Naive thymus-derived CD4-positive, alpha-beta T cell (primary cell): Measurements from ENCODE around the gene ATP10A. TPM values are rescaled to one million over a fixed set of nuclear protein-coding genes. Genes with fewer than 3 reads are reported as not detected.

Experiments
- ATAC-seq: fragments of 150-1000 bp; cut with Tn5 transposase; 2 replicates; pipeline ENCODE4 v1.10.0; 2021; ENCODE audit warnings: mild to moderate bottlenecking, moderate library complexity
- CTCF ChIA-PET: fragments of 350-600 bp; sonication (Branson Sonifier 250); formaldehyde crosslinking; loops from one replicate; lab custom pipeline; 2021; ENCODE audit warnings: antibody characterized with exemption; lab: Charles Lee
- POLR2A ChIA-PET: fragments of 350-600 bp; sonication (Branson Sonifier 250); formaldehyde crosslinking; loops from one replicate; lab custom pipeline; 2021; ENCODE audit warnings: antibody characterized with exemption, inconsistent platforms; lab: Charles Lee
- DNase-seq, 9 donors: peaks; one replicate each; pipeline versions ENCODE4 v3.0.0 to v3.0.0-alpha.2; 2020 to 2022; ENCODE audit warnings: mixed read lengths in 1 of 9
- H3K27ac ChIP-seq: one replicate; pipeline ENCODE4 v1.7.0; 2013; ENCODE audit warnings: mild to moderate bottlenecking, low read depth, low read length, moderate library complexity
- H3K27me3 ChIP-seq, 2 donors: one replicate each; pipeline ENCODE4 v1.7.0; 2013; ENCODE audit warnings: low read length in 2 of 2, mild to moderate bottlenecking in 2 of 2, moderate library complexity in 2 of 2; ENCODE audit not compliant: control insufficient read depth in 2 of 2, insufficient read depth in 2 of 2
- H3K36me3 ChIP-seq, 3 experiments: 1 replicate in 2 of 3; 2 replicates in 1 of 3; pipeline ENCODE4 v1.7.0; 2013; ENCODE audit warnings: low read length in 3 of 3, mild to moderate bottlenecking in 3 of 3, moderate library complexity in 1 of 3; ENCODE audit not compliant: insufficient read depth in 3 of 3, control insufficient read depth in 2 of 3
- H3K4me1 ChIP-seq, 2 donors: one replicate each; pipeline ENCODE4 v1.7.0; 2013; ENCODE audit warnings: low read length in 2 of 2, mild to moderate bottlenecking in 2 of 2, moderate library complexity in 1 of 2; ENCODE audit not compliant: control insufficient read depth in 2 of 2, insufficient read depth in 2 of 2
- H3K4me3 ChIP-seq: 2 replicates; pipeline ENCODE4 v1.7.0; 2013; ENCODE audit warnings: mild to moderate bottlenecking, low read length
- H3K9me3 ChIP-seq, 3 experiments: 1 replicate in 2 of 3; 2 replicates in 1 of 3; pipeline ENCODE4 v1.7.0; 2013; ENCODE audit warnings: low read length in 3 of 3; ENCODE audit not compliant: control insufficient read depth in 2 of 3
- H3K27ac Mint-ChIP-seq, 9 donors: one replicate each; pipeline ENCODE4 v1.8.0; 2020 to 2022; ENCODE audit warnings: mixed read lengths in 9 of 9, mild to moderate bottlenecking in 8 of 9, moderate library complexity in 5 of 9, inconsistent platforms in 2 of 9
- H3K27me3 Mint-ChIP-seq, 5 donors: one replicate each; pipeline ENCODE4 v1.8.0; 2021 to 2022; ENCODE audit warnings: mixed read lengths in 5 of 5, mild to moderate bottlenecking in 1 of 5
- H3K36me3 Mint-ChIP-seq, 5 donors: one replicate each; pipeline ENCODE4 v1.8.0; 2020 to 2022; ENCODE audit warnings: mixed read lengths in 5 of 5, mild to moderate bottlenecking in 3 of 5, inconsistent platforms in 1 of 5
- H3K4me1 Mint-ChIP-seq, 7 donors: one replicate each; pipeline ENCODE4 v1.8.0; 2020 to 2022; ENCODE audit warnings: mixed read lengths in 7 of 7, mild to moderate bottlenecking in 3 of 7, inconsistent platforms in 1 of 7
- H3K4me3 Mint-ChIP-seq, 10 donors: one replicate each; pipeline ENCODE4 v1.8.0; 2020 to 2022; ENCODE audit warnings: mild to moderate bottlenecking in 10 of 10, mixed read lengths in 10 of 10, moderate library complexity in 6 of 10, inconsistent platforms in 2 of 10
- H3K9me3 Mint-ChIP-seq, 11 donors: one replicate each; pipeline ENCODE4 v1.8.0; 2020 to 2022; ENCODE audit warnings: mixed read lengths in 11 of 11, mild to moderate bottlenecking in 4 of 11, inconsistent platforms in 1 of 11, moderate library complexity in 1 of 11
- intact Hi-C, 2 donors: fragments of 100-400 bp; cut with micrococcal nuclease; formaldehyde crosslinking; loops; one replicate each; pipeline ENCODE4 v1.15.1; 2023
- polyA plus RNA-seq, 2 donors: library from polyadenylated mRNA; unstranded; fragments of 300-500 nt; fragmentation: Illumina TruSeq; gene quantifications; one replicate each; pipeline ENCODE4 v1.2.3, GENCODE V29; 2021
- total RNA-seq, 6 experiments: library from RNA in 5 of 6; stranded (reverse) in 5 of 6; gene quantifications; 1 replicate in 5 of 6; 2 replicates in 1 of 6; pipeline ENCODE4 v1.2.3 and lab custom pipeline; 2021 to 2026

Gene ATP10A
- total and polyA plus RNA-seq, 7 experiments from 2014 or later = 7.2 to 86.4 (median 57.6) TPM

DNA sequence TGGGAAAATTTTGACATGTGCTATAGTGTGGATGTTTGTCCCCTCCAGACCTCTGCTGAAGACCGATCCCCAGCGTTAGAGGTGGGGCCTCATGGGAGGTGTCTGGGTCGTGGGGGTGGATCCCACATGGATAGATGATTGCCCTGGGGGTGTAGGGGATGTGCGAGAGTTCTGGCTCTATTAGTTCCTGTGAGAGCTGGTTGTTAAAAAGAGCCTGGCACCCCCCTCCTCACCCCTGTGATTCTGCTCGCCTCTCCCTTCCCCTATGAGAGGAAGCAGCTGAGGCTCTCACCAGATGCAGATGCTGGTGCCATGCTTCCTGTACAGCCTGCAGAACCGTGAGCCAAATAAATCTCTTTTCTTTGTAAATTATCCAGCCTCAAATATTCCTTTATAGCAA lies 67.4 kb downstream of the ATP10A start:
- ATAC-seq = peak; percentile 39
- H3K4me3 Mint-ChIP-seq = peak overlapping the region in 7 of 10 donors; percentile 4 to 57 (median 47)

GRCh38 chr15:25795061-25795460 lies 68.1 kb downstream of the ATP10A start:
- Mint-ChIP-seq H3K27me3 (no peaks in the 10 kb centered on the region), H3K4me3 (no peak overlapping the region), H3K36me3 (peaks cover 0 to 6% (median 0%) of the 10 kb centered on the region in 5 donors), H3K4me1 (peaks cover 68 to 94% (median 81%) of the 10 kb centered on the region in 7 donors), H3K9me3 (no peaks in the 10 kb centered on the region), H3K27ac (peak overlapping the region in 3 of 9 donors; percentile 33 to 82 (median 53))
- Histone ChIP-seq H3K4me3 (no peak overlapping the region), H3K27ac (no peak overlapping the region), H3K4me1 (peaks cover 0 to 22% of the 10 kb centered on the region in 2 donors), H3K27me3 (no peaks in the 10 kb centered on the region), H3K36me3 (no peaks in the 10 kb centered on the region), H3K9me3 (no peaks in the 10 kb centered on the region)
- intact Hi-C loops = no loop called here
- POLR2A ChIA-PET = no interaction called here
- peak; percentile 47 for ATAC-seq
- no peak for DNase-seq
- CTCF ChIA-PET = interaction anchor here (1.2 kb wide), 1 partner anchor 139 kb away, joined by 3 read pairs; no protein-coding TSS in a partner anchor

More for the DNA sequence above, 67.4 kb downstream of the ATP10A start:
- no peak for DNase-seq
- Histone ChIP-seq H3K27ac (no peak overlapping the region), H3K4me1 (peaks cover 0 to 23% of the 10 kb centered on the region in 2 donors), H3K9me3 (no peaks in the 10 kb centered on the region), H3K36me3 (no peaks in the 10 kb centered on the region), H3K4me3 (no peak overlapping the region), H3K27me3 (no peaks in the 10 kb centered on the region)
- H3K27ac Mint-ChIP-seq = peak overlapping the region in 8 of 9 donors; percentile 29 to 86 (median 72)
- ChIA-PET CTCF (interaction anchor here (1.2 to 1.8 kb wide), 2 partner anchors 12 to 138 kb away, joined by 3 to 6 read pairs; no protein-coding TSS in a partner anchor), POLR2A (interaction anchor here (0.9 to 2.4 kb wide), 5 partner anchors 11 to 72 kb away, joined by 3 to 11 read pairs (median 4); no protein-coding TSS in a partner anchor)
- H3K36me3 Mint-ChIP-seq = peaks cover 0 to 4% (median 0%) of the 10 kb centered on the region in 5 donors
- intact Hi-C loops = loop anchor here in 1 of 2 donors (2.0 kb wide), 1 partner anchor 15 kb away; no protein-coding TSS in a partner anchor
- no peaks in the 10 kb centered on the region for H3K9me3 Mint-ChIP-seq
- no peaks in the 10 kb centered on the region for H3K27me3 Mint-ChIP-seq
- peaks cover 67 to 94% (median 81%) of the 10 kb centered on the region in 7 donors for H3K4me1 Mint-ChIP-seq

- intact Hi-C loops = no loop called here
- peaks cover 0 to 13% (median 0%) of the 10 kb centered on the region in 5 donors for H3K36me3 Mint-ChIP-seq
- Histone ChIP-seq H3K4me1 (peaks cover 0 to 11% of the 10 kb centered on the region in 2 donors), H3K27me3 (no peaks in the 10 kb centered on the region), H3K36me3 (no peaks in the 10 kb centered on the region), H3K4me3 (no peak overlapping the region), H3K9me3 (no peaks in the 10 kb centered on the region), H3K27ac (no peak overlapping the region)
- POLR2A ChIA-PET = no interaction called here
- no peak for DNase-seq
- H3K4me3 Mint-ChIP-seq = peak overlapping the region in 1 of 10 donors; percentile 5
- H3K27ac Mint-ChIP-seq = peak overlapping the region in 3 of 9 donors; percentile 19 to 55 (median 40)
- no peaks in the 10 kb centered on the region for H3K9me3 Mint-ChIP-seq
- no peaks in the 10 kb centered on the region for H3K27me3 Mint-ChIP-seq
- CTCF ChIA-PET = no interaction called here
- H3K4me1 Mint-ChIP-seq = peaks cover 63 to 94% (median 77%) of the 10 kb centered on the region in 7 donors
- peak; percentile 73 for ATAC-seq
Observed at GRCh38 chr15:25793354-25794050, 69.6 kb downstream of the ATP10A start.

DNA sequence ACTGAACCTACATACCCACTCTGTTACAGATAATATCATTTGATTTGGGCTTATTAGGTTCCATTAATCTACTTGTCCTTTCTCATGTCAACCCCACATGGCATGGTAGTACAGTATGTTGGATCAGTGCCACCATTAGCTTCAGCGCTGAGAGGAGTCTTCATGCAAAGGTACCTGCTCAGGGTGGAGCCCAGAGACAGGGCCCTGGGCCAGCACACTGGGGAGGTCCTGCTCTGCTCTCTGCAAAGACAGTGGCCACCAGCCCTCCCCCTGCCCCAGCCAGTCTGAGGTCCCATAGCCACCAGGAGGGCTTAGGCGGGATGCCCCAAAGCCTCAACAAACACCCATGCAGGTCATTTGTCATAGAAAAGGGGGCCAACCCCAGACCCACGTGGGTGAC lies 71.0 kb downstream of the ATP10A start:
- Histone ChIP-seq H3K9me3 (no peaks in the 10 kb centered on the region), H3K4me3 (no peak overlapping the region), H3K27me3 (no peaks in the 10 kb centered on the region), H3K27ac (no peak overlapping the region), H3K36me3 (no peaks in the 10 kb centered on the region), H3K4me1 (peaks cover 0 to 10% of the 10 kb centered on the region in 2 donors)
- DNase-seq (no peak), ATAC-seq (no peak)
- CTCF ChIA-PET = no interaction called here
- intact Hi-C loops = no loop called here
- Mint-ChIP-seq H3K9me3 (no peaks in the 10 kb centered on the region), H3K4me1 (peaks cover 65 to 90% (median 74%) of the 10 kb centered on the region in 7 donors), H3K36me3 (peaks cover 0 to 13% (median 0%) of the 10 kb centered on the region in 5 donors), H3K27me3 (no peaks in the 10 kb centered on the region), H3K27ac (peak overlapping the region in 4 of 9 donors; percentile 5 to 89 (median 29)), H3K4me3 (no peak overlapping the region)
- POLR2A ChIA-PET = no interaction called here

DNA sequence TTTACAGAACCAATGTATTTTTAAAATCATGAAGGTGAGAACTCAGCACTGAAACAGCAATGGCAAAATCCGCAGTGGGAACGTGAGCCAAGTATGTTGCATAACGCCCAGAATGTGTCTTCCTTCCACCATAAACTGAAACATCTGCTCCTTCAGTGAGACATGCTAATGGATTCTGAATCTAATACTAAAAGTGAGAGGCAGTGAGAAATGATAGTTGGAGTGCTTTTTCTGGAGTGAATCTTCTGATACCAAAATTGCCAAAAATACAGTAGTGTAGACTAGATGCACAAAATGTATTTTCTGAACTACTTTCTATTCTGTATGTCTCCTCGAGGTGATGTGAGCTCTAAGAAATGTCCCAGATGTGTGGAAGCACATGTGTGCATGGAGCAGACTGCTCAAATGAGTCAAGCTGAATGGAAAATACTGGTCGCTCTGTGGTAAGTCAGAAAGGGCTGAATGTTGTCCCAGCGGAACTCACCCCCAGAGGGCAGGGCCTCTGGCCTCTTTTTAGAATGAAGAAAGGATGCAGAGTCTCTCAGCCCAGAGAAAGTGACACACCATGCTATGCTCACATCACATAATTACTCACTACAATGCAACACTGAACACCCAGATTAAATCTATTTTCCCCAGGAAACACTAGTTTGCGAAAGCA lies 73.0 kb downstream of the ATP10A start:
- H3K4me1 ChIP-seq = peaks cover 0 to 5% of the 10 kb centered on the region in 2 donors
- Mint-ChIP-seq H3K27ac (peak overlapping the region in 7 of 9 donors; percentile 3 to 89 (median 48)), H3K27me3 (no peaks in the 10 kb centered on the region), H3K36me3 (peaks cover 0 to 14% (median 0%) of the 10 kb centered on the region in 5 donors), H3K9me3 (no peaks in the 10 kb centered on the region), H3K4me3 (no peak overlapping the region), H3K4me1 (peaks cover 56 to 82% (median 69%) of the 10 kb centered on the region in 7 donors)
- peak in 1 of 9 donors; percentile 66 for DNase-seq
- peak; percentile 25 for ATAC-seq
- H3K9me3 ChIP-seq = no peaks in the 10 kb centered on the region
- H3K27ac ChIP-seq = no peak overlapping the region
- no peaks in the 10 kb centered on the region for H3K27me3 ChIP-seq
- intact Hi-C loops = loop anchor here in 1 of 2 donors (2.0 kb wide), 2 partner anchors 57 to 73 kb away; partner anchors contain the start of gene ATP10A
- ChIA-PET POLR2A (interaction anchor here (0.6 to 0.8 kb wide), 2 partner anchors 17 to 56 kb away, joined by 3 read pairs; no protein-coding TSS in a partner anchor), CTCF (interaction anchor here (1.0 kb wide), 1 partner anchor 144 kb away, joined by 4 read pairs; no protein-coding TSS in a partner anchor)
- no peaks in the 10 kb centered on the region for H3K36me3 ChIP-seq
- H3K4me3 ChIP-seq = no peak overlapping the region

- H3K4me3 ChIP-seq = no peak overlapping the region
- intact Hi-C loops = no loop called here
- ChIA-PET POLR2A (interaction anchor here (0.8 kb wide), 1 partner anchor 57 kb away, joined by 3 read pairs; no protein-coding TSS in a partner anchor), CTCF (no interaction called here)
- H3K4me1 ChIP-seq = peaks cover 0 to 5% of the 10 kb centered on the region in 2 donors
- no peaks in the 10 kb centered on the region for H3K9me3 ChIP-seq
- Mint-ChIP-seq H3K9me3 (no peaks in the 10 kb centered on the region), H3K27me3 (no peaks in the 10 kb centered on the region), H3K4me3 (no peak overlapping the region), H3K27ac (peak overlapping the region in 4 of 9 donors; percentile 21 to 68 (median 48)), H3K4me1 (peaks cover 56 to 80% (median 69%) of the 10 kb centered on the region in 7 donors), H3K36me3 (peaks cover 0 to 14% (median 0%) of the 10 kb centered on the region in 5 donors)
- no peaks in the 10 kb centered on the region for H3K36me3 ChIP-seq
- DNase-seq (no peak), ATAC-seq (no peak)
- H3K27ac ChIP-seq = no peak overlapping the region
- H3K27me3 ChIP-seq = no peaks in the 10 kb centered on the region
Observed at GRCh38 chr15:25789616-25789999, 73.5 kb downstream of the ATP10A start.
